ENCODE measurements around the gene IL10RB.

The IL10RB gene

GRCh38 chr21:33265664-33266049 lies 510 bp upstream of the IL10RB start:
- H3K4me3 ChIP-seq (replicated peaks; ENCODE audit: low read depth, low read length): peak overlapping the region; percentile 80
- no peak for TF ChIP-seq CTCF (IDR thresholded peaks at IDR 0.05; ENCODE audit: low read length, missing control alignments)
- no peak for DNase-seq (ENCODE audit: low read depth)

GRCh38 chr21:33266789-33267135 lies 595 bp downstream of the IL10RB start:
- H3K4me3 ChIP-seq (replicated peaks; ENCODE audit: low read depth, low read length): peak overlapping the region; percentile 80
- no peak for TF ChIP-seq CTCF (IDR thresholded peaks at IDR 0.05; ENCODE audit: low read length, missing control alignments)
- no peak for DNase-seq (ENCODE audit: low read depth)

- H3K4me3 ChIP-seq (replicated peaks; ENCODE audit: low read depth, low read length): peak overlapping the region; percentile 80
- no peak for TF ChIP-seq CTCF (IDR thresholded peaks at IDR 0.05; ENCODE audit: low read length, missing control alignments)
- no peak for DNase-seq (ENCODE audit: low read depth)
These were observed 1.1 kb downstream of the IL10RB start for GRCh38 chr21:33267250-33267649.

- DNase-seq (ENCODE audit: low read depth): no peak
These were observed 2.2 kb downstream of the IL10RB start for GRCh38 chr21:33268393-33268736.

GRCh38 chr21:33268737-33269441 lies 2.7 kb downstream of the IL10RB start:
- no peak for DNase-seq (ENCODE audit: low read depth)
- no peak for TF ChIP-seq CTCF (IDR thresholded peaks at IDR 0.05; ENCODE audit: low read length, missing control alignments)
- H3K4me3 ChIP-seq (replicated peaks; ENCODE audit: low read depth, low read length): no peak overlapping the region

More at GRCh38 chr21:33268393-33268736, 2.2 kb downstream of the IL10RB start:
- no peak overlapping the region for H3K4me3 ChIP-seq (replicated peaks; ENCODE audit: low read depth, low read length)
- no peak for TF ChIP-seq CTCF (IDR thresholded peaks at IDR 0.05; ENCODE audit: low read length, missing control alignments)

- H3K4me3 ChIP-seq (replicated peaks; ENCODE audit: low read depth, low read length): no peak overlapping the region
- DNase-seq (ENCODE audit: low read depth): no peak
- no peak for TF ChIP-seq CTCF (IDR thresholded peaks at IDR 0.05; ENCODE audit: low read length, missing control alignments)
These were observed 4.8 kb downstream of the IL10RB start for GRCh38 chr21:33270986-33271385.

GRCh38 chr21:33273044-33273443 lies 6.9 kb downstream of the IL10RB start:
- H3K4me3 ChIP-seq (replicated peaks; ENCODE audit: low read depth, low read length): no peak overlapping the region
- peak; percentile 64 for DNase-seq (ENCODE audit: low read depth)
- no peak for TF ChIP-seq CTCF (IDR thresholded peaks at IDR 0.05; ENCODE audit: low read length, missing control alignments)
